Sciatic nerve (tissue), 2 donors: ENCODE data around the gene CDC20. TPM values are rescaled to one million over a fixed set of nuclear protein-coding genes. Genes with fewer than 3 reads are reported as not detected.

ENCODE experiments used
- ATAC-seq: fragments of 200-7000 bp; cut with Tn5 transposase; one replicate; pipeline ENCODE4 v1.9.1; 2020; ENCODE audit warnings: mild to moderate bottlenecking, moderate library complexity
- DNase-seq: peaks from one replicate; pipeline ENCODE4 v3.0.0-alpha.2; 2020; ENCODE audit warnings: low spot score
- intact Hi-C: fragments of 100-400 bp; cut with DNase I; formaldehyde crosslinking; loops from one replicate; pipeline ENCODE4 v1.14.2; 2022
- total RNA-seq: library from RNA; stranded (reverse); fragmentation: NEBNext Ultra II Directional; extraction: Animal tissue kit (Norgen Biotek cat#: 25700); gene quantifications from one replicate; pipeline ENCODE4 v1.2.1, GENCODE V29; 2021
- donor health status: DM: no; HTN: no; CAD: no.
- donor health status: DM: no; HTN: no; CAD: no.

CDC20 gene
- total RNA-seq, 1 donor from 2014 or later, result 1.9 TPM

- intact Hi-C loops, result no loop called here
- no peak for DNase-seq
- ATAC-seq, result no peak
Measured at GRCh38 chr1:43325381-43325780, 33.4 kb upstream of the CDC20 start.

GRCh38 chr1:43327549-43328292, 31.1 kb upstream of the CDC20 start:
- intact Hi-C loops, result no loop called here
- DNase-seq, result no peak
- no peak for ATAC-seq

- peak; percentile 55 for ATAC-seq
Measured at GRCh38 chr1:43329995-43330751, 28.6 kb upstream of the CDC20 start.

GRCh38 chr1:43331688-43332087, 27.1 kb upstream of the CDC20 start:
- intact Hi-C loops, result no loop called here
- DNase-seq (no peak), ATAC-seq (no peak)

More at GRCh38 chr1:43329995-43330751, 28.6 kb upstream of the CDC20 start:
- no peak for DNase-seq
- intact Hi-C loops, result no loop called here

GRCh38 chr1:43334453-43335205, 24.2 kb upstream of the CDC20 start:
- ATAC-seq (no peak), DNase-seq (no peak)
- intact Hi-C loops, result no loop called here

GRCh38 chr1:43337588-43337987, 21.2 kb upstream of the CDC20 start, which contains the start of gene MPL:
TSS of gene MPL (plus strand) at chr1:43337818. CDS start at chr1:43337849, 31 bp downstream.
- intact Hi-C loops, result no loop called here
- ATAC-seq (no peak), DNase-seq (no peak)

GRCh38 chr1:43338001-43338400, 20.8 kb upstream of the CDC20 start:
- no peak for ATAC-seq
- intact Hi-C loops, result no loop called here
- DNase-seq, result no peak

GRCh38 chr1:43339584-43340232, 19.1 kb upstream of the CDC20 start:
- DNase-seq (no peak), ATAC-seq (no peak)
- intact Hi-C loops, result no loop called here

- ATAC-seq (no peak), DNase-seq (no peak)
- intact Hi-C loops, result no loop called here
Measured at GRCh38 chr1:43340559-43340958, 18.2 kb upstream of the CDC20 start.

- ATAC-seq (no peak), DNase-seq (no peak)
- intact Hi-C loops, result no loop called here
Measured at GRCh38 chr1:43344267-43344850, 14.4 kb upstream of the CDC20 start.

GRCh38 chr1:43345120-43345519, 13.7 kb upstream of the CDC20 start:
- ATAC-seq (no peak), DNase-seq (no peak)
- intact Hi-C loops, result no loop called here

- DNase-seq (no peak), ATAC-seq (no peak)
- intact Hi-C loops, result no loop called here
Measured at GRCh38 chr1:43346636-43347035, 12.1 kb upstream of the CDC20 start.

- DNase-seq (no peak), ATAC-seq (peak; percentile 48)
- intact Hi-C loops, result no loop called here
Measured at GRCh38 chr1:43348343-43348808, 10.4 kb upstream of the CDC20 start.

- DNase-seq, result peak; percentile 81
- intact Hi-C loops, result no loop called here
- peak; percentile 87 for ATAC-seq
Measured at GRCh38 chr1:43348809-43349593, 9.8 kb upstream of the CDC20 start.

- ATAC-seq (no peak), DNase-seq (no peak)
- intact Hi-C loops, result no loop called here
Measured at GRCh38 chr1:43349594-43350306, 9.0 kb upstream of the CDC20 start.

GRCh38 chr1:43350976-43351375, 7.8 kb upstream of the CDC20 start:
- intact Hi-C loops, result no loop called here
- DNase-seq (no peak), ATAC-seq (no peak)
